Stomach (tissue), 4 donors: Measurements from ENCODE around the gene RIMBP2.

Experiments
- POLR2A ChIP-seq, 4 donors: fragments of 450-650 bp; IDR thresholded peaks; one replicate each; pipeline ENCODE4 v1.6.1; 2016; ENCODE audit warnings: antibody characterized with exemption in 4 of 4, control low read depth in 2 of 4, mild to moderate bottlenecking in 1 of 4, moderate library complexity in 1 of 4
- POLR2AphosphoS5 ChIP-seq, 3 donors: sonication (generic); formaldehyde crosslinking; IDR thresholded peaks; one replicate each; pipeline ENCODE4 v1.6.1; 2016; ENCODE audit warnings: antibody characterized with exemption in 3 of 3
- TF ChIP-seq, protein P1 (sequence below), 7 experiments: fragments of 450-650 bp in 4 of 7; fragments of 200-600 bp in 3 of 7; sonication (generic) in 3 of 7; IDR thresholded peaks; one replicate each; pipeline ENCODE4 v1.5.1; 2016 to 2019; ENCODE audit warnings: antibody characterized with exemption in 7 of 7, control low read depth in 2 of 7, mild to moderate bottlenecking in 1 of 7

GRCh38 chr12:130465626-130466025 lies 250.5 kb downstream of the RIMBP2 start:
- TF ChIP-seq POLR2A (IDR thresholded peaks at IDR 0.05), result no peak
- TF ChIP-seq POLR2AphosphoS5 (IDR thresholded peaks at IDR 0.05), result no peak
- TF ChIP-seq, protein P1, sequence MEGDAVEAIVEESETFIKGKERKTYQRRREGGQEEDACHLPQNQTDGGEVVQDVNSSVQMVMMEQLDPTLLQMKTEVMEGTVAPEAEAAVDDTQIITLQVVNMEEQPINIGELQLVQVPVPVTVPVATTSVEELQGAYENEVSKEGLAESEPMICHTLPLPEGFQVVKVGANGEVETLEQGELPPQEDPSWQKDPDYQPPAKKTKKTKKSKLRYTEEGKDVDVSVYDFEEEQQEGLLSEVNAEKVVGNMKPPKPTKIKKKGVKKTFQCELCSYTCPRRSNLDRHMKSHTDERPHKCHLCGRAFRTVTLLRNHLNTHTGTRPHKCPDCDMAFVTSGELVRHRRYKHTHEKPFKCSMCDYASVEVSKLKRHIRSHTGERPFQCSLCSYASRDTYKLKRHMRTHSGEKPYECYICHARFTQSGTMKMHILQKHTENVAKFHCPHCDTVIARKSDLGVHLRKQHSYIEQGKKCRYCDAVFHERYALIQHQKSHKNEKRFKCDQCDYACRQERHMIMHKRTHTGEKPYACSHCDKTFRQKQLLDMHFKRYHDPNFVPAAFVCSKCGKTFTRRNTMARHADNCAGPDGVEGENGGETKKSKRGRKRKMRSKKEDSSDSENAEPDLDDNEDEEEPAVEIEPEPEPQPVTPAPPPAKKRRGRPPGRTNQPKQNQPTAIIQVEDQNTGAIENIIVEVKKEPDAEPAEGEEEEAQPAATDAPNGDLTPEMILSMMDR (IDR thresholded peaks at IDR 0.05), result no peak
